Measurements from ENCODE around the gene COMMD8.

GRCh38 chr4:47419296-47419695 lies 44.2 kb downstream of the COMMD8 start:
- TF ChIP-seq CTCF (IDR thresholded peaks at IDR 0.05) (no peak), POLR2A (IDR thresholded peaks at IDR 0.05) (no peak)
